PC-9 (cell line): ENCODE results near the gene PDIA5. TPM values are rescaled to one million over a fixed set of nuclear protein-coding genes. Genes with fewer than 3 reads are reported as not detected.

Source experiments
- BruUV-seq: library from RNA; stranded (reverse); fragments of 400-500 nt; replicated peaks from 2 replicates; lab custom pipeline; 2021; lab: Mats Ljungman, UMichigan
- CTCF ChIA-PET: fragments of 300-600 bp; sonication (Branson Sonifier 250); formaldehyde crosslinking; loops from one replicate; lab custom pipeline; 2022; ENCODE audit warnings: antibody characterized with exemption; lab: Charles Lee
- POLR2A ChIA-PET: fragments of 300-600 bp; sonication (Branson Sonifier 250); formaldehyde crosslinking; loops from one replicate; lab custom pipeline; 2022; ENCODE audit warnings: antibody characterized with exemption; ENCODE audit not compliant: unreplicated experiment; lab: Charles Lee
- DNase-seq, 2 experiments: peaks; one replicate each; pipeline versions ENCODE4 v3.0.0 to v3.0.0-alpha.2; 2015 to 2022; ENCODE audit warnings: mixed read lengths in 1 of 2
- H2AFZ ChIP-seq: fragments of 200-600 bp; sonication (generic); 2 replicates; pipeline ENCODE4 v1.8.1; 2017; ENCODE audit warnings: antibody characterized with exemption
- H3F3A ChIP-seq: fragments of 200-600 bp; sonication (generic); 2 replicates; pipeline ENCODE4 v1.8.1; 2017; ENCODE audit warnings: antibody characterized with exemption, mild to moderate bottlenecking, low read depth; ENCODE audit not compliant: insufficient read depth
- H3K27ac ChIP-seq: fragments of 200-600 bp; sonication (generic); 2 replicates; pipeline ENCODE4 v1.6.1; 2016; ENCODE audit warnings: mixed run types
- H3K27me3 ChIP-seq: fragments of 200-600 bp; sonication (generic); 2 replicates; pipeline ENCODE4 v1.6.1; 2016; ENCODE audit warnings: low read depth, mixed run types; ENCODE audit not compliant: insufficient read depth
- H3K36me3 ChIP-seq: fragments of 200-600 bp; sonication (generic); 2 replicates; pipeline ENCODE4 v1.6.1; 2016; ENCODE audit warnings: low read depth, mixed run types
- H3K4me1 ChIP-seq: fragments of 200-600 bp; sonication (generic); replicated peaks from 2 replicates; pipeline ENCODE4 v1.6.1; 2016; ENCODE audit warnings: mixed run types; ENCODE audit not compliant: insufficient read depth
- H3K4me2 ChIP-seq: fragments of 200-600 bp; sonication (generic); 2 replicates; pipeline ENCODE4 v1.6.1; 2017; ENCODE audit warnings: mixed run types
- H3K4me3 ChIP-seq: fragments of 200-600 bp; sonication (generic); 2 replicates; pipeline ENCODE4 v1.6.1; 2016; ENCODE audit warnings: mixed run types
- H3K79me2 ChIP-seq: fragments of 200-600 bp; sonication (generic); 2 replicates; pipeline ENCODE4 v1.6.1; 2017; ENCODE audit warnings: low read depth, mixed run types
- H3K9me2 ChIP-seq: fragments of 200-600 bp; sonication (generic); 2 replicates; pipeline ENCODE4 v1.8.1; 2017; ENCODE audit warnings: mild to moderate bottlenecking; ENCODE audit not compliant: insufficient read depth
- H3K9me3 ChIP-seq: fragments of 200-600 bp; sonication (generic); 2 replicates; pipeline ENCODE4 v1.8.1; 2016; ENCODE audit warnings: low read depth; ENCODE audit not compliant: insufficient read depth
- H4K20me1 ChIP-seq: fragments of 200-600 bp; sonication (generic); 2 replicates; pipeline ENCODE4 v1.8.1; 2017; ENCODE audit not compliant: insufficient read depth
- CTCF ChIP-seq: fragments of 200-600 bp; sonication (generic); conservative IDR thresholded peaks from 2 replicates; pipeline ENCODE4 v1.6.1; 2017; ENCODE audit warnings: mixed run types, antibody characterized with exemption, mild to moderate bottlenecking, moderate library complexity
- EZH2 ChIP-seq: fragments of 200-600 bp; sonication (generic); IDR thresholded peaks from 2 replicates; pipeline ENCODE4 v1.8.0; 2017; ENCODE audit warnings: antibody characterized with exemption, low read depth
- intact Hi-C: fragments of 100-400 bp; cut with micrococcal nuclease; formaldehyde crosslinking; loops from one replicate; pipeline ENCODE4 v1.10.0; 2022; ENCODE audit not compliant: unreplicated experiment
- total RNA-seq: library from RNA; stranded (reverse); gene quantifications from 2 replicates; pipeline ENCODE4 v1.2.3, GENCODE V29; 2021

PDIA5 gene
- total RNA-seq, 1 experiment from 2014 or later: 31.7 TPM

GRCh38 chr3:123201223-123201556, 134.4 kb downstream of the PDIA5 start:
- intact Hi-C loops: loop anchor here (1.0 to 5.0 kb wide), 2 partner anchors 134 to 309 kb away; partner anchors contain the start of gene PDIA5
- Histone ChIP-seq H3K36me3 (no peaks in the 10 kb centered on the region), H3K4me1 (peaks cover 13% of the 10 kb centered on the region), H3K9me2 (no peaks in the 10 kb centered on the region), H2AFZ (peak overlapping the region; percentile 91), H3K27me3 (no peaks in the 10 kb centered on the region), H3K27ac (peak overlapping the region; percentile 50), H3K4me2 (peak overlapping the region; percentile 94), H3K9me3 (peaks cover 4% of the 10 kb centered on the region; the same call in 1 of the 2 replicates), H3F3A (no peaks in the 10 kb centered on the region), H3K79me2 (peaks cover 25% of the 10 kb centered on the region), H4K20me1 (no peaks in the 10 kb centered on the region), H3K4me3 (peak overlapping the region; percentile 74)
- CTCF ChIA-PET: no interaction called here
- POLR2A ChIA-PET: interaction anchor here (0.7 kb wide), 2 partner anchors 141 to 332 kb away, joined by 3 to 7 read pairs; no protein-coding TSS in a partner anchor
- TSS peak; percentile 73 for BruUV-seq
- TF ChIP-seq CTCF: no peak
- no peak for TF ChIP-seq EZH2
- DNase-seq: no peak

GRCh38 chr3:123201557-123202427, 135.0 kb downstream of the PDIA5 start, which contains the start of gene SEC22A:
TSS of gene SEC22A (plus strand) at chr3:123201943. CDS start at chr3:123209218, 7,275 bp downstream.
- CTCF ChIA-PET: interaction anchor here (0.7 kb wide), 1 partner anchor 84 kb away, joined by 4 read pairs; no protein-coding TSS in a partner anchor
- peak within 1 kb of the TSS; percentile 74 for H3K4me3 ChIP-seq
- H3K4me2 ChIP-seq: peak within 1 kb of the TSS; percentile 94
- peak within 1 kb of the TSS; percentile 99 for H2AFZ ChIP-seq
- H3K9me3 ChIP-seq: peaks cover 4% of the 10 kb centered on the region; the same call in 1 of the 2 replicates
- POLR2A ChIA-PET: interaction anchor here (0.6 to 0.7 kb wide), 5 partner anchors 122 to 818 kb away, joined by 3 to 7 read pairs (median 4); partner anchors contain the start of gene FAM162A
- intact Hi-C loops: loop anchor here (1.0 to 5.0 kb wide), 2 partner anchors 134 to 309 kb away; partner anchors contain the start of gene PDIA5
- H3K36me3 ChIP-seq: no peaks in the 10 kb centered on the region
- DNase-seq: peak; percentile 91 to 98
- H3K4me1 ChIP-seq: peaks cover 13% of the 10 kb centered on the region
- no peaks in the 10 kb centered on the region for H3K9me2 ChIP-seq
- BruUV-seq: no TSS peak
- H3K79me2 ChIP-seq: peaks cover 25% of the 10 kb centered on the region
- peak within 1 kb of the TSS; percentile 50 for H3K27ac ChIP-seq
- no peaks in the 10 kb centered on the region for H3K27me3 ChIP-seq
- no peak for TF ChIP-seq EZH2
- no peak for TF ChIP-seq CTCF
- no peaks in the 10 kb centered on the region for H3F3A ChIP-seq
- no peaks in the 10 kb centered on the region for H4K20me1 ChIP-seq

GRCh38 chr3:123202451-123202850, 135.6 kb downstream of the PDIA5 start:
- no peaks in the 10 kb centered on the region for H3F3A ChIP-seq
- H3K4me1 ChIP-seq: peaks cover 13% of the 10 kb centered on the region
- H3K4me3 ChIP-seq: peak overlapping the region; percentile 74
- POLR2A ChIA-PET: no interaction called here
- H3K27me3 ChIP-seq: no peaks in the 10 kb centered on the region
- peaks cover 4% of the 10 kb centered on the region; the same call in 1 of the 2 replicates for H3K9me3 ChIP-seq
- intact Hi-C loops: loop anchor here (5.0 kb wide), 1 partner anchor 310 kb away; no protein-coding TSS in a partner anchor
- peak overlapping the region; percentile 99 for H2AFZ ChIP-seq
- DNase-seq: peak in 1 of 2 experiments; percentile 1
- TF ChIP-seq EZH2 (no peak), CTCF (no peak)
- H3K36me3 ChIP-seq: no peaks in the 10 kb centered on the region
- CTCF ChIA-PET: no interaction called here
- H3K4me2 ChIP-seq: peak overlapping the region; percentile 94
- TSS peak; percentile 68 for BruUV-seq
- no peaks in the 10 kb centered on the region for H3K9me2 ChIP-seq
- H4K20me1 ChIP-seq: no peaks in the 10 kb centered on the region
- H3K79me2 ChIP-seq: peaks cover 25% of the 10 kb centered on the region
- no peak overlapping the region for H3K27ac ChIP-seq
